HG03103 (cell line): ENCODE data around the gene ADD1.

ENCODE experiments used
- ATAC-seq: cut with Tn5 transposase; IDR thresholded peaks from one replicate; pipeline ENCODE4 v1.9.1; 2021; ENCODE audit warnings: low read depth; ENCODE audit not compliant: unreplicated experiment

The ADD1 gene

GRCh38 chr4:2804449-2804972, 39.1 kb upstream of the ADD1 start:
- no peak for ATAC-seq

GRCh38 chr4:2804973-2805501, 38.6 kb upstream of the ADD1 start:
- ATAC-seq, result no peak

GRCh38 chr4:2805712-2806389, 37.8 kb upstream of the ADD1 start:
- ATAC-seq, result no peak

GRCh38 chr4:2806390-2807355, 37.0 kb upstream of the ADD1 start:
- ATAC-seq, result no peak

- no peak for ATAC-seq
Observed at GRCh38 chr4:2807571-2807970, 36.1 kb upstream of the ADD1 start.

GRCh38 chr4:2808001-2808400, 35.6 kb upstream of the ADD1 start:
- ATAC-seq, result no peak

GRCh38 chr4:2809610-2810180, 33.9 kb upstream of the ADD1 start:
- no peak for ATAC-seq

GRCh38 chr4:2810388-2810787, 33.3 kb upstream of the ADD1 start:
- no peak for ATAC-seq

- peak; percentile 39 for ATAC-seq
Observed at GRCh38 chr4:2811830-2812611, 31.6 kb upstream of the ADD1 start.

- no peak for ATAC-seq
Observed at GRCh38 chr4:2812612-2813354, 30.9 kb upstream of the ADD1 start.

GRCh38 chr4:2813446-2814405, 29.9 kb upstream of the ADD1 start:
- ATAC-seq, result no peak

GRCh38 chr4:2814627-2815270, 28.9 kb upstream of the ADD1 start:
- no peak for ATAC-seq

- ATAC-seq, result no peak
Observed at GRCh38 chr4:2816401-2816954, 27.2 kb upstream of the ADD1 start.

- ATAC-seq, result no peak
Observed at GRCh38 chr4:2817137-2817536, 26.5 kb upstream of the ADD1 start.

GRCh38 chr4:2817701-2818350, 25.8 kb upstream of the ADD1 start:
- no peak for ATAC-seq

- no peak for ATAC-seq
Observed at GRCh38 chr4:2818351-2818939, 25.2 kb upstream of the ADD1 start.
